Astrocyte of the cerebellum (primary cell): ENCODE measurements around the gene CHTF18.

Experiments
- DNase-seq: peaks from one replicate; pipeline ENCODE4 v3.0.0-alpha.2; 2011; ENCODE audit warnings: low read depth
- H3K4me3 ChIP-seq: 2 replicates; pipeline ENCODE4 v1.5.1; 2011; ENCODE audit warnings: mild to moderate bottlenecking, low read depth, low read length, moderate library complexity
- CTCF ChIP-seq: IDR thresholded peaks from 2 replicates; pipeline ENCODE4 v1.5.1; 2012; ENCODE audit warnings: low read length, low read depth, moderate library complexity, mild to moderate bottlenecking; ENCODE audit errors: missing control alignments
- in situ Hi-C: cut with HindIII; loops from 2 replicates; pipeline ENCODE4 v1.10.0; 2017; ENCODE audit warnings: low sequenced_read_pairs

The CHTF18 gene

GRCh38 chr16:743794-744500 lies 44.5 kb upstream of the CHTF18 start:
- H3K4me3 ChIP-seq, result no peak overlapping the region
- peak; percentile 23 for TF ChIP-seq CTCF
- in situ Hi-C loops, result no loop called here
- DNase-seq, result no peak

DNA sequence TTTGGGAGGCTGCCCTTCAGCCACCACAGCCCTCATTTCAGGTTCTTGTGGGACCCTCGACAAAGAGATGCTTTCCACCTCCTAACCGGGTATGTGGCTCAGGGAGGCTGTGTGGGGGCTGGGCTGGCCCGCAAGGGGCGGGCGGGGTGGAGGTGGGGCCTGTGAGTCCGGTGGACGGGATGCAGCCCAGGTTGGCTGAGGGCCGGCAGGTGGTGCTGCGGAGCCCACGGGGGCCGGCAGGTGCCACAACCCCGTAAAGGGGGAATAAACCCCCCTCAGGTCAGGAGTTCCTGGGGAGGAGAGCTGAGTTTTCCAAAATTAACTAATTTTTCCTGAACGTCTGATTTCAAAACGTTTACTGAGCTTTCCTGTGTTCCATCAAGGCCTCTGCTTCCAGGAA lies 42.7 kb upstream of the CHTF18 start:
- in situ Hi-C loops, result no loop called here
- TF ChIP-seq CTCF, result peak; percentile 20
- no peak overlapping the region for H3K4me3 ChIP-seq
- no peak for DNase-seq

DNA sequence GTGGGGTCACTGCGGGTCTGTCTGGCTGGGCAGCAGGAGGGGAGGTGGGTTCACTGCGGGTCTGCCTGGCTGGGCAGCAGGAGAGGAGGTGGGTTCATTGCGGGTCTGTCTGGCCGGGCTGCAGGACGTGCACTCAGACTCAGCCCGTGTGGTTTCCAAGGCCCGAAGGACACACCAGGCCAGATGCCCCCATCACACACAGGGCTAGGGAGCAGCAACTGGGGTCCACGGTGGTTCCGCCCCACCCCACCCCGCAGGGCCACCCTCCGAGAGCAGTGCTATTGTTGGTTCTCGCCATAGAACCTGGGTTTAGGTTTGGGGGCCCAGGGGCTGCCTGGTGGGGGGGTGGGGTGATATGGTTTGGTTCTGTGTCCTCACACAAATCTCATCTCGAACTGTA lies 41.8 kb upstream of the CHTF18 start:
- in situ Hi-C loops, result no loop called here
- H3K4me3 ChIP-seq, result no peak overlapping the region
- DNase-seq, result no peak
- no peak for TF ChIP-seq CTCF

DNA sequence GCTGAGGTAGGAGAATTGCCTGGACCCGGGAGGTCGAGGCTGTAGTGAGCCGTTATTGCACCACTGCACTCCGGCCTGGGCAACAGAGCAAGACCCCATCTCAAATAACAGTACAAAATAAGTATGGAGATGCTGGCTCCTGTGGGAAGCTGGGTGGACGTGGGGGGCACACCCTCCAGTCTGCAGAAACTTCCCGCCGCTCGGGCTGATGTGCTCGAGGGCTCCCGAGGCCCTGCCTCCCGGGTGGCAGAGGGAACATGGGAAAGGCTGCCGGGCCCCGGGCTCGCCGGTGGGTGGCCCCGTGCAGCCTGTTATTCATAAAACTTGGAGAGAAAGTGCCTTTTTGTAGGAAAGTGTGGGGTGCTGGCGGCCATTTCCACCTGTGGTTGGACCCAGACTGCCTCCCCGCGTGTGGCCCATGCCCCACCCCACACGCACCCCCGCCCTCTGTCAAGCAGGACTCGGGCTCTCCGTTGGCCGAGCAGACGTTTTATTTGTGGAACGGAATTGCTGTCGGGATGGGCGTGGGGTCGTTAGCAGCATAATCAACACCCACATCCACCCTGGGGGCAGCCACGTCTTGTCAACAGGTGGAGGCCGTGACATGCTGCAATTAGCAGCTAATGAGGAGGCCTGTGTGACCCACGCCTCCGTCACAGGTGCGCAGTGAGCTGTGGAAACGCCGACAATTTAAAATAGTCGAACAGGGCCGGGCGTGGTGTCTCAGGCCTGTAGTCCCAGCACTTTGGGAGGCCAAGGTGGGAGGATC lies 40.3 kb upstream of the CHTF18 start:
- DNase-seq, result no peak
- TF ChIP-seq CTCF, result no peak
- in situ Hi-C loops, result no loop called here
- no peak overlapping the region for H3K4me3 ChIP-seq

DNA sequence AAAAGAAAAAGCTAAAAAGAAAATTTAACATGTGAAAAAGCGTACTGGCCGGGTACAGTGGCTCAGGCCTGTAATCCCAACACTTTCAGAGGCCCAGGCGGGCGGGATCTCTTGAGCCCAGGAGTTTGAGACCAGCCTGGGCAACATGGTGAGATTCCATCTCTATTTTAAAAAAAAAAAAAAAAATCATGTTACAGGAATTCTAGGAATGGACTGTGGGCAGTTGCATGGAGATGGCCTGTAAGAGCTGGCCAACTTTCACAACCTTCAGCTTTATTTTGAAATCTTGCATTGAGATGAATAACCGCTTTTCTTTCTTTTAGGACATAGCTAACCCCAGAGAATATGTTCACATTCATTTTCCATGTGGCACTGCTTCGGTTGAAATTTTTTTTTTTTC lies 39.4 kb upstream of the CHTF18 start:
- in situ Hi-C loops, result no loop called here
- DNase-seq, result peak; percentile 32
- TF ChIP-seq CTCF, result no peak
- no peak overlapping the region for H3K4me3 ChIP-seq

- in situ Hi-C loops, result no loop called here
- no peak for DNase-seq
- no peak overlapping the region for H3K4me3 ChIP-seq
- TF ChIP-seq CTCF, result no peak
Observed at GRCh38 chr16:750485-750884, 37.9 kb upstream of the CHTF18 start.
